ENCODE measurements around the gene CFAP99. TPM values are rescaled to one million over a fixed set of nuclear protein-coding genes. Genes with fewer than 3 reads are reported as not detected.

Gene CFAP99
- total and polyA plus RNA-seq, 9 of the 15 experiments (the other 6 are each of a cell fraction or from before 2014, with no cell fraction given), result 0.07 to 0.18 (median 0.09) TPM; not detected in 6

GRCh38 chr4:2441393-2442174 is 22.8 kb downstream of the CFAP99 start (continued):
- no peak for TF ChIP-seq SPI1 (IDR thresholded peaks at IDR 0.05; ENCODE audit: borderline replicate concordance, low read depth, low read length)
- peak in 1 of 2 experiments; percentile 33 for TF ChIP-seq E2F6 (IDR thresholded peaks at IDR 0.05; ENCODE audit: borderline replicate concordance in 1 of 2, extremely low read depth in 1 of 2, insufficient read depth in 1 of 2, insufficient read length in 1 of 2, low read depth in 1 of 2, low read length in 1 of 2, poor library complexity in 1 of 2, severe bottlenecking in 1 of 2)
- no peak for TF ChIP-seq ZSCAN29 (IDR thresholded peaks at IDR 0.05)
- no peak for TF ChIP-seq AFF4 (CRISPR knock-in tag; IDR thresholded peaks at IDR 0.05)
- TF ChIP-seq BRF1 (IDR thresholded peaks at IDR 0.05; ENCODE audit: borderline replicate concordance, extremely low read depth, insufficient read length), result no peak
- TF ChIP-seq TCF7L2 (IDR thresholded peaks at IDR 0.05; ENCODE audit: low read depth, low read length), result no peak
- TF ChIP-seq ARID3B (CRISPR knock-in tag; IDR thresholded peaks at IDR 0.05; ENCODE audit: borderline replicate concordance), result no peak
- no peak for TF ChIP-seq PCBP1 (IDR thresholded peaks at IDR 0.05; ENCODE audit: low read depth, low read length, poor library complexity, severe bottlenecking)
- no peak for TF ChIP-seq ELF2 (CRISPR knock-in tag; IDR thresholded peaks at IDR 0.05)
- TF ChIP-seq NFE2 (IDR thresholded peaks at IDR 0.05; ENCODE audit: low read depth), result 0 out of 2 replicates have a peak, but pooled peaks have one; percentile 5
- TF ChIP-seq GABPB2 (CRISPR knock-in tag; conservative IDR thresholded peaks at IDR 0.05), result no peak
- TF ChIP-seq COPS2 (conservative IDR thresholded peaks at IDR 0.05), result no peak
- 0 out of 4 replicates have a peak, but pooled peaks of 1 of the 2 experiments have one; percentile 29 for TF ChIP-seq SRF (CRISPR knock-in tag; IDR thresholded peaks at IDR 0.05)
- no peak for TF ChIP-seq POLR3A (IDR thresholded peaks at IDR 0.05; ENCODE audit: borderline replicate concordance, extremely low read depth, insufficient read depth, insufficient read length)
- TF ChIP-seq PML (IDR thresholded peaks at IDR 0.05; ENCODE audit: low read length), result no peak
- peak; percentile 20 for TF ChIP-seq NEUROD1 (IDR thresholded peaks at IDR 0.05; ENCODE audit: borderline replicate concordance, low read depth, low read length, partially characterized antibody)
- TF ChIP-seq MTF1 (CRISPR knock-in tag; IDR thresholded peaks at IDR 0.05; ENCODE audit: borderline replicate concordance), result no peak
- no peak for TF ChIP-seq CREB3 (tag; conservative IDR thresholded peaks at IDR 0.05; ENCODE audit: low read depth)

Data from K562 (cell line).